HUES6 (cell line): ENCODE data around the gene UBN1.
"Not testable (repeated sequence)": the region's sequence is repeated elsewhere in the genome, so short reads cannot be mapped to it uniquely, and the experiment has no call there.

Experiments
- H3K27ac ChIP-seq: 2 replicates; pipeline ENCODE4 v1.7.0; 2013; ENCODE audit warnings: low read depth, mild to moderate bottlenecking, low read length, inconsistent platforms
- H3K27me3 ChIP-seq: 2 replicates; pipeline ENCODE4 v1.6.1; 2013; ENCODE audit warnings: low read length; ENCODE audit not compliant: control insufficient read depth, insufficient read depth
- H3K36me3 ChIP-seq: 2 replicates; pipeline ENCODE4 v1.6.1; 2013; ENCODE audit warnings: low read length; ENCODE audit not compliant: control insufficient read depth, insufficient read depth
- H3K4me1 ChIP-seq: 2 replicates; pipeline ENCODE4 v1.6.1; 2013; ENCODE audit warnings: low read length; ENCODE audit not compliant: control insufficient read depth, insufficient read depth
- H3K4me3 ChIP-seq: 2 replicates; pipeline ENCODE4 v1.5.1; 2013; ENCODE audit warnings: low read depth, low read length
- H3K9ac ChIP-seq: one replicate; pipeline ENCODE4 v1.6.1; 2013; ENCODE audit warnings: mild to moderate bottlenecking, low read length
- H3K9me3 ChIP-seq: 2 replicates; pipeline ENCODE4 v1.6.1; 2013; ENCODE audit warnings: low read depth, low read length; ENCODE audit not compliant: control insufficient read depth, insufficient read depth

The UBN1 gene

GRCh38 chr16:4890026-4890425 is 42.7 kb downstream of the UBN1 start:
- Histone ChIP-seq H3K27ac (no peak overlapping the region), H3K9ac (no peak overlapping the region), H3K4me1 (no peaks in the 10 kb centered on the region), H3K36me3 (peaks cover 94% of the 10 kb centered on the region), H3K27me3 (no peaks in the 10 kb centered on the region), H3K4me3 (no peak overlapping the region), H3K9me3 (no peaks in the 10 kb centered on the region)

- no peaks in the 10 kb centered on the region for H3K27me3 ChIP-seq
- H3K27ac ChIP-seq: no peak overlapping the region
- no peak overlapping the region for H3K4me3 ChIP-seq
- no peak overlapping the region for H3K9ac ChIP-seq
- H3K36me3 ChIP-seq: peaks cover 94% of the 10 kb centered on the region
- no peaks in the 10 kb centered on the region for H3K9me3 ChIP-seq
- no peaks in the 10 kb centered on the region for H3K4me1 ChIP-seq
Measured at GRCh38 chr16:4890686-4891085, 43.4 kb downstream of the UBN1 start.

- Histone ChIP-seq H3K4me1 (no peaks in the 10 kb centered on the region), H3K36me3 (peaks cover 94% of the 10 kb centered on the region), H3K9ac (no peak overlapping the region), H3K27me3 (no peaks in the 10 kb centered on the region), H3K4me3 (no peak overlapping the region), H3K27ac (no peak overlapping the region), H3K9me3 (no peaks in the 10 kb centered on the region)
Measured at GRCh38 chr16:4891097-4891885, 44.0 kb downstream of the UBN1 start.

- no peaks in the 10 kb centered on the region for H3K27me3 ChIP-seq
- no peaks in the 10 kb centered on the region for H3K9me3 ChIP-seq
- no peak overlapping the region for H3K9ac ChIP-seq
- H3K36me3 ChIP-seq: peaks cover 93% of the 10 kb centered on the region
- no peak overlapping the region for H3K4me3 ChIP-seq
- H3K4me1 ChIP-seq: no peaks in the 10 kb centered on the region
- no peak overlapping the region for H3K27ac ChIP-seq
Measured at GRCh38 chr16:4891886-4892216, 44.6 kb downstream of the UBN1 start.

GRCh38 chr16:4892361-4893102 is 45.3 kb downstream of the UBN1 start:
- no peak overlapping the region for H3K27ac ChIP-seq
- H3K9ac ChIP-seq: no peak overlapping the region
- no peak overlapping the region for H3K4me3 ChIP-seq
- no peaks in the 10 kb centered on the region for H3K9me3 ChIP-seq
- H3K36me3 ChIP-seq: peaks cover 91% of the 10 kb centered on the region
- no peaks in the 10 kb centered on the region for H3K27me3 ChIP-seq
- H3K4me1 ChIP-seq: no peaks in the 10 kb centered on the region

- H3K27ac ChIP-seq: no peak overlapping the region
- H3K36me3 ChIP-seq: peaks cover 91% of the 10 kb centered on the region
- no peaks in the 10 kb centered on the region for H3K4me1 ChIP-seq
- no peaks in the 10 kb centered on the region for H3K27me3 ChIP-seq
- no peak overlapping the region for H3K9ac ChIP-seq
- H3K9me3 ChIP-seq: 0 out of 2 replicates have a peak, but pooled peaks cover 1% of the 10 kb centered on the region
- H3K4me3 ChIP-seq: no peak overlapping the region
Measured at GRCh38 chr16:4893103-4893862, 46.0 kb downstream of the UBN1 start.

GRCh38 chr16:4894276-4895150 is 47.2 kb downstream of the UBN1 start:
- Histone ChIP-seq H3K9ac (no peak overlapping the region), H3K4me3 (no peak overlapping the region), H3K27ac (no peak overlapping the region), H3K27me3 (no peaks in the 10 kb centered on the region), H3K36me3 (peaks cover 95% of the 10 kb centered on the region), H3K9me3 (0 out of 2 replicates have a peak, but pooled peaks cover 3% of the 10 kb centered on the region), H3K4me1 (no peaks in the 10 kb centered on the region)

- no peak overlapping the region for H3K27ac ChIP-seq
- 0 out of 2 replicates have a peak, but pooled peaks cover 3% of the 10 kb centered on the region for H3K9me3 ChIP-seq
- peaks cover 92% of the 10 kb centered on the region for H3K36me3 ChIP-seq
- no peaks in the 10 kb centered on the region for H3K4me1 ChIP-seq
- no peak overlapping the region for H3K4me3 ChIP-seq
- no peak overlapping the region for H3K9ac ChIP-seq
- no peaks in the 10 kb centered on the region for H3K27me3 ChIP-seq
Measured at GRCh38 chr16:4895366-4895765, 48.1 kb downstream of the UBN1 start.

- not testable (repeated sequence) for H3K9ac ChIP-seq, H3K4me1 ChIP-seq
- H3K36me3 ChIP-seq: peaks cover 88% of the 10 kb centered on the region
Measured at GRCh38 chr16:4896761-4897160, 49.5 kb downstream of the UBN1 start.

GRCh38 chr16:4897328-4897727 is 50.0 kb downstream of the UBN1 start:
- H3K27ac ChIP-seq: 0 out of 2 replicates have a peak overlapping the region, but pooled peaks have one; percentile 45
- H3K4me3 ChIP-seq: no peak overlapping the region
- H3K36me3 ChIP-seq: peaks cover 86% of the 10 kb centered on the region
- no peaks in the 10 kb centered on the region for H3K4me1 ChIP-seq
- 0 out of 2 replicates have a peak, but pooled peaks cover 3% of the 10 kb centered on the region for H3K9me3 ChIP-seq
- no peaks in the 10 kb centered on the region for H3K27me3 ChIP-seq
- no peak overlapping the region for H3K9ac ChIP-seq

More at GRCh38 chr16:4896761-4897160, 49.5 kb downstream of the UBN1 start:
- not testable (repeated sequence) for H3K27ac ChIP-seq, H3K9me3 ChIP-seq, H3K27me3 ChIP-seq, H3K4me3 ChIP-seq
